ENCODE data around the gene APMAP.

APMAP gene

GRCh38 chr20:24968278-24968800, 24.2 kb downstream of the APMAP start:
- FAIRE-seq: no peak
- DNase-seq (ENCODE audit: insufficient read length, low spot score): no peak
- TF ChIP-seq POLR2A (IDR thresholded peaks at IDR 0.05; ENCODE audit: low read depth, low read length): no peak

GRCh38 chr20:24966317-24967012, 26.1 kb downstream of the APMAP start:
- no peak for TF ChIP-seq POLR2A (IDR thresholded peaks at IDR 0.05; ENCODE audit: low read depth, low read length)
- FAIRE-seq: no peak
- DNase-seq (ENCODE audit: insufficient read length, low spot score): no peak

GRCh38 chr20:24965065-24965919, 27.3 kb downstream of the APMAP start:
- DNase-seq (ENCODE audit: insufficient read length, low spot score): no peak
- no peak for FAIRE-seq
- no peak for TF ChIP-seq POLR2A (IDR thresholded peaks at IDR 0.05; ENCODE audit: low read depth, low read length)

- TF ChIP-seq POLR2A (IDR thresholded peaks at IDR 0.05; ENCODE audit: low read depth, low read length): no peak
- DNase-seq (ENCODE audit: insufficient read length, low spot score): no peak
- no peak for FAIRE-seq
These were observed 28.1 kb downstream of the APMAP start for GRCh38 chr20:24964506-24964840.

GRCh38 chr20:24963672-24964505, 28.7 kb downstream of the APMAP start:
- FAIRE-seq: no peak
- no peak for DNase-seq (ENCODE audit: insufficient read length, low spot score)
- TF ChIP-seq POLR2A (IDR thresholded peaks at IDR 0.05; ENCODE audit: low read depth, low read length): no peak

- FAIRE-seq (no peak), DNase-seq (ENCODE audit: insufficient read length, low spot score) (no peak)
- TF ChIP-seq POLR2A (IDR thresholded peaks at IDR 0.05; ENCODE audit: low read depth, low read length): no peak
These were observed 30.0 kb downstream of the APMAP start for GRCh38 chr20:24962510-24962909.

- TF ChIP-seq POLR2A (IDR thresholded peaks at IDR 0.05; ENCODE audit: low read depth, low read length): no peak
- FAIRE-seq: no peak
- DNase-seq (ENCODE audit: insufficient read length, low spot score): no peak
These were observed 30.4 kb downstream of the APMAP start for GRCh38 chr20:24962182-24962492.

- no peak for FAIRE-seq
- no peak for DNase-seq (ENCODE audit: insufficient read length, low spot score)
- TF ChIP-seq POLR2A (IDR thresholded peaks at IDR 0.05; ENCODE audit: low read depth, low read length): no peak
These were observed 31.0 kb downstream of the APMAP start for GRCh38 chr20:24961384-24962181.

GRCh38 chr20:24960861-24961260, 31.7 kb downstream of the APMAP start:
- FAIRE-seq (no peak), DNase-seq (ENCODE audit: insufficient read length, low spot score) (no peak)
- TF ChIP-seq POLR2A (IDR thresholded peaks at IDR 0.05; ENCODE audit: low read depth, low read length): no peak

GRCh38 chr20:24960302-24960801, 32.2 kb downstream of the APMAP start:
- TF ChIP-seq POLR2A (IDR thresholded peaks at IDR 0.05; ENCODE audit: low read depth, low read length): no peak
- FAIRE-seq (no peak), DNase-seq (ENCODE audit: insufficient read length, low spot score) (no peak)

- FAIRE-seq: no peak
- TF ChIP-seq POLR2A (IDR thresholded peaks at IDR 0.05; ENCODE audit: low read depth, low read length): no peak
- no peak for DNase-seq (ENCODE audit: insufficient read length, low spot score)
These were observed 32.8 kb downstream of the APMAP start for GRCh38 chr20:24959591-24960301.

GRCh38 chr20:24958506-24959385, 33.8 kb downstream of the APMAP start:
- TF ChIP-seq POLR2A (IDR thresholded peaks at IDR 0.05; ENCODE audit: low read depth, low read length): no peak
- DNase-seq (ENCODE audit: insufficient read length, low spot score) (no peak), FAIRE-seq (no peak)

All from H54 (cell line).